H1 (cell line): Measurements from ENCODE around the gene PLA2G4E. TPM values are rescaled to one million over a fixed set of nuclear protein-coding genes. Genes with fewer than 3 reads are reported as not detected.
A peak's percentile ranks its signal among the peaks of the same experiment; 100 is the strongest.

Experiments
- CTCF ChIA-PET: fragments of 300-600 bp; sonication (Branson Sonifier 250); formaldehyde crosslinking; loops from one replicate; lab custom pipeline; 2021; ENCODE audit not compliant: partially characterized antibody; lab: Charles Lee
- POLR2A ChIA-PET: fragments of 300-600 bp; sonication (Branson Sonifier 250); formaldehyde crosslinking; loops from one replicate; lab custom pipeline; 2021; ENCODE audit warnings: inconsistent platforms; ENCODE audit not compliant: partially characterized antibody; lab: Charles Lee
- DNase-seq, 2 experiments: peaks; one replicate each; pipeline versions ENCODE4 v3.0.0 to v3.0.0-alpha.2; 2010 to 2022; ENCODE audit warnings: low spot score in 2 of 2, low read depth in 1 of 2, mixed read lengths in 1 of 2
- FAIRE-seq: peaks from 2 replicates; lab custom pipeline; 2011; peaks lifted over from hg19 to GRCh38; lab: Jason Lieb, UNC
- H2AFZ ChIP-seq: 2 replicates; pipeline ENCODE4 v1.8.1; 2012; ENCODE audit warnings: low read length, inconsistent platforms
- H2AK5ac ChIP-seq: 2 replicates; pipeline ENCODE4 v1.6.1; 2013; ENCODE audit warnings: low read depth, low read length
- H2BK120ac ChIP-seq: replicated peaks from 2 replicates; pipeline ENCODE3; 2013; ENCODE audit warnings: low read depth, low read length, inconsistent platforms
- H2BK12ac ChIP-seq: 2 replicates; pipeline ENCODE4 v1.6.1; 2013; ENCODE audit warnings: low read depth, low read length
- H2BK15ac ChIP-seq: 2 replicates; pipeline ENCODE4 v1.6.1; 2013; ENCODE audit warnings: low read length
- H2BK20ac ChIP-seq: 2 replicates; pipeline ENCODE4 v1.6.1; 2013; ENCODE audit warnings: low read length
- H2BK5ac ChIP-seq: 2 replicates; pipeline ENCODE4 v1.6.1; 2013; ENCODE audit warnings: low read depth, low read length
- H3K14ac ChIP-seq: 2 replicates; pipeline ENCODE4 v1.6.1; 2013; ENCODE audit warnings: inconsistent platforms; ENCODE audit not compliant: insufficient read length
- H3K18ac ChIP-seq: 2 replicates; pipeline ENCODE4 v1.6.1; 2013; ENCODE audit warnings: low read length; ENCODE audit errors: extremely low read depth
- H3K23ac ChIP-seq: 2 replicates; pipeline ENCODE4 v1.6.1; 2013; ENCODE audit warnings: inconsistent platforms; ENCODE audit not compliant: insufficient read length
- H3K23me2 ChIP-seq: 2 replicates; pipeline ENCODE4 v1.6.1; 2013; ENCODE audit warnings: low read depth, low read length
- H3K27ac ChIP-seq: 2 replicates; pipeline ENCODE4 v1.6.1; 2011; ENCODE audit warnings: low read depth, low read length, inconsistent platforms
- H3K27me3 ChIP-seq, 4 experiments: replicated peaks in 1 of 4; 1 replicate in 1 of 4; 2 replicates in 3 of 4; pipeline versions ENCODE4 v1.6.1 to v1.8.1; 2011 to 2013; ENCODE audit warnings: low read length in 3 of 4, mild to moderate bottlenecking in 3 of 4, inconsistent platforms in 2 of 4, mixed read lengths in 2 of 4, moderate library complexity in 1 of 4; ENCODE audit not compliant: control insufficient read depth in 3 of 4, insufficient read depth in 3 of 4; ENCODE audit errors: extremely low read depth in 1 of 4
- H3K36me3 ChIP-seq, 4 experiments: 2 replicates each; pipeline versions ENCODE4 v1.6.1 to v1.8.1; 2011 to 2013; ENCODE audit warnings: mild to moderate bottlenecking in 4 of 4, low read length in 3 of 4, moderate library complexity in 2 of 4, control low read depth in 1 of 4, inconsistent platforms in 1 of 4; ENCODE audit not compliant: insufficient read depth in 4 of 4, control insufficient read depth in 2 of 4
- H3K4ac ChIP-seq: replicated peaks from 2 replicates; pipeline ENCODE3; 2013; ENCODE audit warnings: low read length, low read depth, mixed read lengths, inconsistent platforms; ENCODE audit not compliant: insufficient read length
- H3K4me1 ChIP-seq, 4 experiments: replicated peaks in 1 of 4; 1 replicate in 1 of 4; 2 replicates in 3 of 4; pipeline versions ENCODE4 v1.6.1 to v1.8.1; 2011 to 2013; ENCODE audit warnings: low read length in 3 of 4, inconsistent platforms in 2 of 4, mixed read lengths in 1 of 4; ENCODE audit not compliant: insufficient read depth in 4 of 4, control insufficient read depth in 3 of 4
- H3K4me2 ChIP-seq, 2 experiments: 2 replicates each; pipeline versions ENCODE4 v1.6.1 to v1.8.1; 2011 to 2013; ENCODE audit warnings: low read depth in 2 of 2, low read length in 2 of 2, control low read depth in 1 of 2, inconsistent platforms in 1 of 2, mild to moderate bottlenecking in 1 of 2; ENCODE audit not compliant: insufficient read depth in 1 of 2
- H3K4me3 ChIP-seq, 4 experiments: fragments of 200-600, 300-600 bp in 1 of 4; sonication (generic), shearing (Covaris generic), sonication (Bioruptor Twin) in 1 of 4; 2 replicates each; pipeline versions ENCODE4 v1.5.1 to v1.8.1; 2011 to 2016; ENCODE audit warnings: low read length in 4 of 4, low read depth in 3 of 4, control low read depth in 2 of 4, inconsistent platforms in 2 of 4, mild to moderate bottlenecking in 2 of 4, mixed read lengths in 1 of 4, moderate library complexity in 1 of 4; ENCODE audit not compliant: insufficient read depth in 2 of 4; ENCODE audit errors: extremely low read depth in 1 of 4
- H3K56ac ChIP-seq: replicated peaks from 2 replicates; pipeline ENCODE3; 2013; ENCODE audit warnings: low read depth, mild to moderate bottlenecking, mixed read lengths, low read length, inconsistent platforms; ENCODE audit not compliant: insufficient read length
- H3K79me1 ChIP-seq: 2 replicates; pipeline ENCODE4 v1.6.1; 2013; ENCODE audit warnings: low read depth, low read length, control low read depth
- H3K79me2 ChIP-seq, 2 experiments: 2 replicates each; pipeline versions ENCODE4 v1.6.1 to v1.8.1; 2012 to 2013; ENCODE audit warnings: low read length in 2 of 2, mild to moderate bottlenecking in 2 of 2, inconsistent platforms in 1 of 2; ENCODE audit not compliant: insufficient read depth in 2 of 2, control insufficient read depth in 1 of 2
- H3K9ac ChIP-seq, 4 experiments: replicated peaks in 1 of 4; 1 replicate in 1 of 4; 2 replicates in 3 of 4; pipeline versions ENCODE4 v1.6.1 to v1.8.1; 2011 to 2013; ENCODE audit warnings: low read depth in 3 of 4, low read length in 3 of 4, control low read depth in 2 of 4, mild to moderate bottlenecking in 2 of 4, moderate library complexity in 2 of 4, inconsistent platforms in 1 of 4; ENCODE audit errors: extremely low read depth in 1 of 4
- H3K9me3 ChIP-seq, 2 experiments: 2 replicates each; pipeline versions ENCODE4 v1.6.1 to v1.8.1; 2012 to 2013; ENCODE audit warnings: mild to moderate bottlenecking in 2 of 2, moderate library complexity in 2 of 2, control low read depth in 1 of 2, inconsistent platforms in 1 of 2, low read depth in 1 of 2, low read length in 1 of 2, mixed read lengths in 1 of 2; ENCODE audit not compliant: insufficient read depth in 2 of 2
- H4K20me1 ChIP-seq, 2 experiments: replicated peaks in 1 of 2; 2 replicates each; pipeline versions ENCODE3 to v1.8.1; 2011 to 2013; ENCODE audit warnings: inconsistent platforms in 2 of 2, low read length in 2 of 2, mild to moderate bottlenecking in 1 of 2; ENCODE audit not compliant: insufficient read depth in 2 of 2, control insufficient read depth in 1 of 2
- H4K5ac ChIP-seq: 2 replicates; pipeline ENCODE4 v1.6.1; 2013; ENCODE audit warnings: low read length, low read depth, mixed read lengths, inconsistent platforms; ENCODE audit not compliant: insufficient read length
- H4K8ac ChIP-seq: 2 replicates; pipeline ENCODE4 v1.8.0; 2013; ENCODE audit warnings: mild to moderate bottlenecking, moderate library complexity, low read length, inconsistent platforms; ENCODE audit not compliant: insufficient read depth; ENCODE audit errors: extremely low read depth
- H4K91ac ChIP-seq: replicated peaks from 2 replicates; pipeline ENCODE3; 2013; ENCODE audit warnings: low read length, mixed read lengths, inconsistent platforms; ENCODE audit not compliant: insufficient read length
- CHD2 ChIP-seq: IDR thresholded peaks from 2 replicates; pipeline ENCODE4 v1.6.1; 2012; ENCODE audit warnings: low read length, improper control_type of control experiment
- CREB1 ChIP-seq: IDR thresholded peaks from 2 replicates; pipeline ENCODE4 v1.6.1; 2012; ENCODE audit warnings: inconsistent platforms
- GABPA ChIP-seq: IDR thresholded peaks from 2 replicates; pipeline ENCODE4 v1.6.1; 2011; ENCODE audit warnings: mild to moderate bottlenecking, low read length, moderate library complexity, borderline replicate concordance; ENCODE audit not compliant: insufficient read depth
- HDAC2 ChIP-seq, 2 experiments: fragments of 300-600 bp in 1 of 2; sonication (generic) in 1 of 2; IDR thresholded peaks; 2 replicates each; pipeline ENCODE4 v1.6.1; 2011 to 2012; ENCODE audit warnings: low read depth in 2 of 2, low read length in 2 of 2, mild to moderate bottlenecking in 2 of 2, moderate library complexity in 2 of 2, borderline replicate concordance in 1 of 2, inconsistent platforms in 1 of 2
- HDAC6 ChIP-seq: IDR thresholded peaks from one replicate; pipeline ENCODE4 v1.7.1; 2012; ENCODE audit warnings: low read depth, mild to moderate bottlenecking, inconsistent platforms, low read length, moderate library complexity
- KDM1A ChIP-seq: fragments of 200-600, 300-600 bp; sonication (generic); IDR thresholded peaks from 2 replicates; pipeline ENCODE4 v1.7.1; 2016; ENCODE audit warnings: mild to moderate bottlenecking, low read length, borderline replicate concordance
- KDM4A ChIP-seq: IDR thresholded peaks from one replicate; pipeline ENCODE4 v1.7.1; 2012; ENCODE audit warnings: low read depth, mild to moderate bottlenecking, moderate library complexity, low read length, inconsistent platforms; ENCODE audit not compliant: severe bottlenecking
- RAD21 ChIP-seq, 2 experiments: IDR thresholded peaks in 1 of 2; conservative IDR thresholded peaks in 1 of 2; 2 replicates each; pipeline ENCODE4 v1.6.1; 2011; ENCODE audit warnings: low read depth in 2 of 2, low read length in 2 of 2, improper control_type of control experiment in 1 of 2, inconsistent platforms in 1 of 2, mild to moderate bottlenecking in 1 of 2, moderate library complexity in 1 of 2
- RFX5 ChIP-seq: IDR thresholded peaks from 2 replicates; pipeline ENCODE4 v1.6.1; 2011; ENCODE audit warnings: low read depth, low read length, improper control_type of control experiment, borderline replicate concordance
- SIX5 ChIP-seq: IDR thresholded peaks from 2 replicates; pipeline ENCODE4 v1.6.1; 2011; ENCODE audit warnings: mild to moderate bottlenecking, low read depth, low read length
- TBP ChIP-seq: IDR thresholded peaks from 2 replicates; pipeline ENCODE4 v1.6.1; 2011; ENCODE audit warnings: low read depth, low read length, improper control_type of control experiment
- WGBS, 2 experiments: shearing (Covaris generic) in 1 of 2; methylation state at CpG; one replicate each; pipeline versions ENCODE4 v1.1.6 to v1.1.7; 2013 to 2015; ENCODE audit warnings: low lambda C conversion rate in 2 of 2, mixed read lengths in 2 of 2, inconsistent platforms in 1 of 2, low coverage in 1 of 2, missing lambda C conversion rate in 1 of 2; ENCODE audit not compliant: insufficient replicate concordance in 2 of 2, insufficient coverage in 1 of 2, insufficient read length in 1 of 2; ENCODE audit errors: extremely low coverage in 1 of 2, missing lambda C conversion rate in 1 of 2; 5-methylcytosine and 5-hydroxymethylcytosine counted together
- polyA plus RNA-seq, 7 experiments: library from polyadenylated mRNA; depleted of rRNA in 3 of 7; stranded (reverse) in 5 of 7; unstranded in 2 of 7; fragments of >200 nt in 5 of 7; fragments of 200-250 nt in 2 of 7; gene quantifications; 1 replicate in 5 of 7; 2 replicates in 1 of 7; 4 replicates in 1 of 7; pipeline versions ENCODE4 v1.2.1 to v1.2.3, GENCODE V29; 2011 to 2013; ENCODE audit warnings: missing spikeins in 2 of 7, mixed read lengths in 2 of 7
- total RNA-seq: library from RNA; stranded (reverse); fragmentation: NEBNext Ultra II Directional; extraction: Animal tissue kit (Norgen Biotek cat#: 25700); gene quantifications from 2 replicates; pipeline ENCODE4 v1.2.1, GENCODE V29; 2021
- TF ChIP-seq, protein P1 (sequence below): IDR thresholded peaks from 2 replicates; pipeline ENCODE4 v1.6.1; 2012; ENCODE audit warnings: inconsistent platforms

Gene PLA2G4E
- total and polyA plus RNA-seq, 2 of the 8 experiments (the other 6 are each of a cell fraction or from before 2014, with no cell fraction given): 0.03 TPM; not detected in 1

DNA sequence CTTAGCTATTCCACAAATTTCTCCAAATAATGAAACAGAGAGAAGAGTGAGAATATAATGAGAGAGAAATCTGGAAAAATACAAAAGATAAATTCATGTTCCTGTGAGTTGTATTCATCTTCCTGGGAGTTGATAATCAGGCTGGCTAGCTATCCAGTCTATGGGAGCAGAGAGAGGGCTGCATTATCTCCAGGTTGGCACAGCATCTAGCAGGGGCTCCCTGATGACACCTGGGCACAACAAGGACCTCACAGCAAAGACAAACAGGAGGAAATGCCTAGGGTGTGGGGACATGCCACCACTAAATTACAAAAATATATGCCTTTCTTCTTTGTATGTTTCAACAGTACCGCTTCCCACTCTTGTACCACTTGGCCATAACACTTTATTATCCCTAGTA, 50.4 kb downstream of the PLA2G4E start:
- Histone ChIP-seq H2BK5ac (no peak overlapping the region), H2BK15ac (no peak overlapping the region), H3K79me2 (peaks cover 17 to 57% of the 10 kb centered on the region in 2 experiments), H3K27ac (no peak overlapping the region), H3K4ac (no peak overlapping the region), H3K9me3 (no peaks in the 10 kb centered on the region), H2BK120ac (no peak overlapping the region), H3K9ac (no peak overlapping the region), H3K23ac (no peak overlapping the region), H4K5ac (no peak overlapping the region), H3K79me1 (peaks cover 30% of the 10 kb centered on the region), H3K4me3 (peak overlapping the region in 2 of 4 experiments; percentile 1 to 91; a peak in 3 of 8 replicates), H3K36me3 (no peaks in the 10 kb centered on the region; a peak in 1 of 8 replicates), H3K4me2 (peak overlapping the region; percentile 88 to 90; a peak in 2 of 4 replicates), H3K4me1 (peaks cover 4 to 10% (median 6%) of the 10 kb centered on the region in 4 experiments; a peak in 6 of 7 replicates), H4K20me1 (peaks cover 14 to 22% of the 10 kb centered on the region in 2 experiments), H4K91ac (no peak overlapping the region), H2BK20ac (no peak overlapping the region), H2BK12ac (no peak overlapping the region), H3K14ac (no peak overlapping the region), H3K23me2 (peaks cover 5% of the 10 kb centered on the region; the same call in 1 of the 2 replicates), H3K18ac (no peak overlapping the region), H4K8ac (no peak overlapping the region), H2AFZ (no peak overlapping the region), H3K56ac (no peak overlapping the region), H2AK5ac (no peak overlapping the region), H3K27me3 (no peaks in the 10 kb centered on the region)
- ChIA-PET POLR2A (interaction anchor here (0.9 to 1.4 kb wide), 4 partner anchors 9 to 23 kb away, joined by 3 to 4 read pairs (median 3); no protein-coding TSS in a partner anchor), CTCF (interaction anchor here (1.2 to 2.4 kb wide), 5 partner anchors 13 to 123 kb away, joined by 3 to 6 read pairs (median 4); no protein-coding TSS in a partner anchor)
- FAIRE-seq: no peak
- DNase-seq: no peak
- 75% methylated on average over 1 of the region's 1 CpG; no CpG with 5 or more reads in 1 of the 2 experiments for WGBS, 2 experiments
- TF ChIP-seq SIX5 (no peak), HDAC2 (IDR thresholded peaks at IDR 0.05; ENCODE audit: borderline replicate concordance in 1 of 2, low read depth in 2 of 2, low read length in 2 of 2) (no peak), GABPA (no peak), CREB1 (no peak), HDAC6 (no peak), KDM1A (no peak), KDM4A (no peak), TBP (no peak), RFX5 (no peak), CHD2 (no peak), RAD21 (IDR thresholded peaks at IDR 0.05 in 1 of 2, conservative IDR thresholded peaks at IDR 0.05 in 1 of 2; ENCODE audit: low read depth in 2 of 2, low read length in 2 of 2) (no peak)
- TF ChIP-seq, protein P1, sequence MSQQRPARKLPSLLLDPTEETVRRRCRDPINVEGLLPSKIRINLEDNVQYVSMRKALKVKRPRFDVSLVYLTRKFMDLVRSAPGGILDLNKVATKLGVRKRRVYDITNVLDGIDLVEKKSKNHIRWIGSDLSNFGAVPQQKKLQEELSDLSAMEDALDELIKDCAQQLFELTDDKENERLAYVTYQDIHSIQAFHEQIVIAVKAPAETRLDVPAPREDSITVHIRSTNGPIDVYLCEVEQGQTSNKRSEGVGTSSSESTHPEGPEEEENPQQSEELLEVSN: no peak
